TTC549 (cell line): Measurements from ENCODE around the gene P2RX3.

ENCODE experiments used
- FAIRE-seq: peaks from 2 replicates; lab custom pipeline; 2012; peaks lifted over from hg19 to GRCh38; lab: Jason Lieb, UNC

P2RX3 gene

DNA sequence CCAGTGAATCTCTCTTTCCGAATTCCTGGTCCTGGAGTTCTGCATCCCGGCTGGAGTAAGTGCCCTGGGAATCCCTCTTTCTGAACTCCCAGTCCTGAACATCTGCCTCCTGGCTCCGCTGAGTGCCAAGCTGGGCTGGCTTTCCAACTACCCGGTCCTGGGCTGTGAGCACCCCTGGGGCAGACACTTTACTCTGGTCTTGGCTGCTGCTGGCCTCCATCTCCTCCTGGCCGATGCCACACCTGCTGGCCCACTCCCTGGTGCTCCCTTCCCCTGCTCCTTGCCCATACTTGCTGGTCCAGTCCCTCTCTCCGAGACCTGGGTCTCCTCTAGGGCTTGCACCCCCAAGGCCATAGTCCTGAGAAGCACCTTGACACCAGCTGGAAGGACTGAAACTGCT is 28.1 kb upstream of the P2RX3 start:
- FAIRE-seq: no peak

DNA sequence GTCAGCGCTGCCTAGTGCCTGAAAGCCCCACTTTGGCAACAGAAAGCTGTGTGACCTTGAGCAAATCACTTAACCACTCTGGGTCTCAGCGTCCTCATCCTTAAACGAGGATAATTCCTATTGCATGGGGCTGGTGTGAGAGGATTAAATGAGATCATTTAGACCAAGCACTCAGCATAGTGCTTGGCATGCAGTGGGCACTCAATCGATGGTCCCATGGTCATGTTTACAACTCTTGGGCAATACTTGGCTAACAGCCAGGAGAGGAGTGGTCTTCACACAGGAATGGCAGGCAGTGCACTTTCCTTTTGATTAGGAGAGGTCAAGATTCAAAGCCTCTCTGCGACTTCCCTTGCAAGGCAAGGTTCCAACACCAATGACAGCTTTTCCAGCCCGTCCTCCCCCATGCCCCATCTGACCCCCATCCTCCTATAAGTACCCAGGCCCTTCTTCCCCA is 27.5 kb upstream of the P2RX3 start:
- no peak for FAIRE-seq

DNA sequence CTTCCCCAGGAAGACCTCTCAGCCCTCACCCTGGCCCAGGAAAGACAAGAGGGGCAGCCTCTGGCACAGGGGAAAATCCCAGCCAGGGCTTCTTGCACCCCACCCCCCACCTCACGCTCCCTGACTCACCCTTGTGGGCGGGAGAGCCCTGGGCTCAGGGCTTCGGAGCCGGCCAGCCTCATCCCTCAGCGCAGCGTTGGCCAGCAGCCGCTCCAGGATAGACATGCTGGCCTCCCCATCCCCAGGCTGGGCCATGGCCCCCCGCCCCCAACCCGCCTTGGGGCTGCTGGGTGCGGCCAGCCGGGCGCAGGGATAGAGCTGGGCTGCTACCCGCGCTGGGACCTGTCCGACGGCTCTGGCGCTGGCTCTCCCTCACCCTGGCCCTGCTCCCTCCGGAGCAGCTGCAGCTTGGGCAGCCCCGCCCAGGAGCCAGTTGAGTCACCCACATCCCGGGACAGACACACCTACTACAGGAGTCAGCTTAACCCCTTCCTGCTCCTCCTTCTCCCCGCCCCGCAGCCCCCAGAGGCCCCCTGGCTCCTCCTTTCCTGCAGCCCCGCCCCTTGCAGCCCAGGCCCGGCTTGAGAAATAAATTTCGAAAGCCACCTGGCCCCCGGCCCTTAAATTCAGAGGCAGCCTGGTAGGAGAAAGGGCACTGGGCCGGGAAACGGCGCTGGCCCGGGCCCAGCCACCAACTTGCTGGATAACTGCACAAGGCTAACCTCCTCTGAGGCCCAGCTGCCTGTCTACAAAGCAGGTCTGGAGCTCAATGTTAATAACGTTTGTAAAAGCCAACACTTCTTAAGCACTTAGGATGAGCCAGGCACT is 26.8 kb upstream of the P2RX3 start:
- no peak for FAIRE-seq

DNA sequence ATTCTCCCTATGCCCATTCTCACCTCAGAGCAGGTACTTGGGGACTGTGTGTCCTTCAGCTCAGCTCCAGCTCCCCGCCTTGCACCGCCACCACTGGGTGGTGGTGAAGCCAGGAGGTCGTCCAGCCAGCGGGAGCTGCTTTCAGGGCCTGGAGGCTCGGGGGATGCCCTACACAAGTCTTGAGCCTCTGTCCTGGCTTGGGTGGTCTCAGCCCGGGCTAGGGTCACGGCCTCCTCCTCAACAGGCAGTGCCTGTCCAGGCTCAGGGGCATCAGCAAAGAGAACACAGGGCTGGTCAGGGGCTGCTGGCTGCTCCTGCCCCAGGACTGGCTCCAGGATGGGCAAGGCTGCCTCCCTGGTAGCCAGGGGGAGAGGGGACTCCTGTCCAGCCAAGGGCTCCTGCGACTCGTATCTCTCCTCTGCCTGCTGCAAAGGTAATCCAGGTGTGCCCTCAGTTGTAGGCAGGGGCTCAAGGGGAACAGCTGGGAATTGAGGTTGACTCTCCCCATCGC is 25.6 kb upstream of the P2RX3 start:
- no peak for FAIRE-seq

DNA sequence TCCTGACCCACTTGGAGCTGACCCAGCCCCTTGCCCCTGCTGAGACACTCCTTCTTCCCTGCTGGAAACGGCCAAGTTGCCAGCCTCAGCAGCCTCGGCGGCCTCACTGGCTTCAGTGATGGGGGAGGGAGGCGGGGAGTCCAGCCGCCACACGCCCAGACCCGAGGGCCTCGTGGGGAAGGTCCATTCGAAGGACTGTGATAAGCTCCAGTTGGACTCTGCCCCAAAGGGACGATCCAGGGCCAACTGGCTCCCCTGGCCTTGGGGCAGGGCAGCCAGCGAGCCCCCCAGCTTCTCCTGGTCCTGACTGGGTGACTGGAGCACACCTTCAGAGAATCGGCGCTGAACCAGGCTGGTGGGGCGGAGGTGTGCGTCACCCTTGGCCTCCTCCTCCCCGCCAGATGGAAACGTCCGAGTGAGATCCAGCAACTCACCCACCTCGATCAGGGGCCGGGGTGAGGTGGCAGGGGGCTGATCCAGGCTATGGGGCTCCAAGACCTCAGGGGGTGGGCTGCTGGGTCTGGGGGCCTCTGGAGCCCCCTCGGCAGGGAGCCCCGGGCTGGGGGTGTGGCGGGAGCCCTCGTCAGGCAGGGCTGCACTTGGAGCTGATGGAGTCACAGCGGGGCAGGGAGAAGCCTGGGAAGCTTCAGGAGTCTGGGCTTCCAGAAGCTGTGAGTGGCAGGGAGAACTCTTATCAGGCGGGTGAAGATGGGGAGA is 24.9 kb upstream of the P2RX3 start:
- FAIRE-seq: no peak

DNA sequence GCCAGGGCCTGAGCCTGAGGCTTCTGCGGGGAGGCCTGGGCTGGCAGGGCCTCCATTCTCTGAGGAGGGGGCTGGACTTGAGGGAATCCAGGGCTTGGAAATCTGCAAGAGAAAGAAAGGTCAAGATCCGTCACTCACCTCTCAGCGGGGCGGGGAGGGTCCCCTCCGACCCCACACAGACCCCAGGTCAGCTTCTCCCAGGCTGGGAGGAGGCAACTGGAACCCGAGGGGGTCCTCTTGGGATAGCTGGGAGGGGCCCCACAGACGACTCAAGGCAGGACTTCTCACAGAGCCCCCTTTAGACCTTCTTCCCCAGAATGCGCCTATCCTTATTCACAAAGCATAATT is 24.4 kb upstream of the P2RX3 start:
- no peak for FAIRE-seq

DNA sequence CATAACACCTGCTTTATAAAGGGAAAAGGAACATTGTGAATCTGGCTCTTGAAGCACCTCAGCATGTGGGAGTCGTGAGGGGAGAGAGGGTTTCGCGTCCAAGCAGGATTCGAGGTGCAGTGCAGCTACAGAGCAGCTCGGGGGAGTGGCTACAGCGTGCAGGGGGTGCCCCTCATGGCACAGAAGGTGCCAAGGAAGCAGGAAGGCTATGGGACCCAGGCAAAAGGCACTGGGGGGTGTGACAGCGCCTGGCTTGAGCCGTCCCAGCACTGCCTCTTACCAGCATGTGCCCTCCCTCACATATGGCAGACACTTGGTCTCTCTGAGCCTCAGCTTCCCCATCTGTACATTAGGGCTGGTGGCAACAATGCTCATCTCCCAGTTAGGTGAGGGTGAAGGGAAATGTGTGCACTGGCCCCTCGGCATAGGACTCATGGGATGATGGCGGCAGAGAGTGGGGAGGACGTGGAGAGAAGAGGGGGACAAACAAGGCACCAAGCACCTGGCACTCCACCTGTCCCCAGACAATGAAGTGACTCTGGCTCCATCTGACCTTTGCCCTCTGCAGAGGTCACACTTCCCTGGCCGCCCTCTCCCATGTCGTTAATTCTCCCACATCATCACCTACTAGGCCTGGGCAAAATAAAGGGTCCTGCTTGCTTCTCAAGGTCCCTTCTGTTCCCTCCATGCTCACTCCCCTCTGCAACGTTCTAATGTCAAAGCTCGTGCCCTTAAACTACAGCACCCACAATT is 23.8 kb upstream of the P2RX3 start:
- FAIRE-seq: no peak

DNA sequence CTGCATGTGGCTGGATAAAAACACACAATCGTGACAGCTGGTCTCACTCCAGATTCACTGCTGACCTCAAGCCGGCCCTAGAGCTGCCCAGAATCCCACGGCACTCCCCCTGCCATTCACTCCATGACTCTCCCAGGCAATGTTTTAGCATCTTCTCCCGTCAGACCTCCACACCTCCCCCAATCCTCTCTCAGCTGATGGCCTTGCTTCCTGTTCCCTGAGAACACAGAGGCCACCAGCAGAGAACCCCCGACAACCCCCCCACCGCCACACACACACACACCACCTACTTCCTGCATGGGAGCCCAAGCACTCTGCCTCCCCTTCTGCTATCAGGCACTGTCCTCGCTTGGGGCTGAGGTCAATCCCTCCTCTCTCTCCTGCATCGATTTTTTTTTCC is 22.7 kb upstream of the P2RX3 start:
- FAIRE-seq: no peak

DNA sequence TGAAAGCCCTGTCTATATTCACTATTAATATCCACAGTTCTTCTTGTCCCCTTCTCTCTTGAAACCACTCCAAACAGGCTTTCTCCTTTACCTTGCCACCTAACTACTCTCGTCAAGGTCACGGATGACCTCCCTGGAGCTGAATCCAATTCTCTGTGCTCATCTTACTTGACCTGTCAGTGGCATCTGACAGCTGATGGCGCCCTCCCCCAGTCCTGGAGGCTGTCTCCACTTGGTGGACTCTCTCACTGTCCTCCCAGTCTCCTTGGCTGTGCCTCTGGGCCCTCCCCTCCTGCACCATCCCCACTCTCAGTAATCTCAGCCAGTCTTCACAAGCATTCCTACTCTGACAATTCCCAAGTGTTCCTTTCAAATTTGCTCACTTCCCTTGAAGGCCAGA is 22.1 kb upstream of the P2RX3 start:
- FAIRE-seq: no peak

DNA sequence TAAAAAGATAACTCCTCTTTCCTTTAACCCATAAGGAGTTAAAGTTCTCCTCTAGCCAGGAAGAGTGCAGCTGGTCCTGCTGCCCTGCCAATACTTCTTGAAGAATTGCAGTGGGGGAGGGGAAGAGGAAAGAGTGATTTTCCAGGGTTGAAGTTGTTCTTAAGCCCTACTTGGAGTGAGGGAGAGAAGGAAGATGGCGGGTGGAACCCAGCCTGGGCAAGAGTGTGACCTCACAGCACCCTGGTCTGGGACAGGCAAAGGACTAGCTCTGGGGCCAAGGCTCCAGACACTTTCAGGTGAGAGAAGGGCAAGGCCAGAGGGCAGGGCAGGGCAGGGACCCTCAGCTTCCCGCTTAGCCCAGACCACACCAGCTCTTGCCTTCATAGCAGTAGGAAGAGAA is 20.0 kb upstream of the P2RX3 start:
- FAIRE-seq: no peak

DNA sequence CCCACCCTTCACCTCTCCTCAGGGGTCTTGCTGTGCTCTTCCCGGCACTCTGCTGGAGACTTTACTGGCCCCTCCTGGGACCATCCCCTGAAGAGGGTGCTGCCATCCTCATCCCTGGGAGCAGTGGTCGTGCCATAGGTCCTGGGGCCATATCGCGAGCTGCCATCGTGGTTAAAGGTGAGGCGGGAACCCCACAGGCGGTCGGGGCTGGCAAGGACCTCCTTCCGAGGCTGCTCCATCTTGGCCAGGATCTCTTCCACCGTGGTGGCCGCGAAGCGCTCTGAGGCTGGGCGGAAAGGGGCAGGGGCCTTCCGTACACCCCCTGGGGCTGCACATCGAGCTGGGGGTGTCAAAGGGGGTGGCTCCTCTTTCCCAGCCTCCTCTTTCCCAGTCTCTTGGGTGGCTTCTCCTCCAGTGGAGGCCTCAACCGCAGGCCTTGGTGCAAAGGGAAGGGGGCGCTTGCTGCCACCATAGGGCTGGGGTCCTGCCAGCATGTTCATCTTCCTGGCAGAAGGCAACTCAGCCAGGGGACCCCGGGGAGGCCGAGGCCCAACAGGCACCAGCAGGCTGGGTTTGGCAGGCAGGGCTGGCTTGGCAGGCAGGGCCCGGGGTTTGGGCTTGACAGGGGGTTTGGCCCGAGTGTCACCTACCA is 18.0 kb upstream of the P2RX3 start:
- FAIRE-seq: no peak

DNA sequence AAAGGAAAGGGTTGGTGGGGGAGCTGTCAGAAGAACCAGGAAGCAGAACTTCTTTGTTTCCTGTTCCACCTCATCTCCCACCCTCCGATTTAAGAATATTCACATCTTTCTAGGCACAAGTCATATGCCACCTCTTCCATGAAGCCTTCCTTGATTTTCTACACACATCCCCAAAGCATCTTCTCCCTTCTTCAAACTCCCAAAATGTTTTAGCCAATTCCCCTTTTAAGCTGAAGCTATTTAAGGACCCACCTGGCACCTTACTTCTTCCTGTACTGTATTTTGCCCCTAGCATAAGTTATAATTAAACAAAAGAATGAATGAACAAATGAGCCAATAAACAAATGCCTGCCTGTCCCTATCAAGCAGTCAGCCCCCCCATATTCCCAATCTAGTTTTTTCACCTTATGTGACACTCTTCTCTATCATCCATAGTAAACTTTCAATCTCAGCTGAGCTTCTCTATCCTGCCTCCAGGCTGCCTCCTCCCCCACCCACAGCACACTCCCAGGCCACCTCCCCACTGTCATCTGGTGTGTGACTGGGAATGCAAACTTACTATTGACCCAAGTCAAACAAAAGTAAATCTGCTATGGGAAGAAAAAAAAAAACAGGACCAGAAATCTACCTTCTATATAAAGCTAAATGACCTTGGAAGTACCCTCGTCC is 17.3 kb upstream of the P2RX3 start:
- no peak for FAIRE-seq

DNA sequence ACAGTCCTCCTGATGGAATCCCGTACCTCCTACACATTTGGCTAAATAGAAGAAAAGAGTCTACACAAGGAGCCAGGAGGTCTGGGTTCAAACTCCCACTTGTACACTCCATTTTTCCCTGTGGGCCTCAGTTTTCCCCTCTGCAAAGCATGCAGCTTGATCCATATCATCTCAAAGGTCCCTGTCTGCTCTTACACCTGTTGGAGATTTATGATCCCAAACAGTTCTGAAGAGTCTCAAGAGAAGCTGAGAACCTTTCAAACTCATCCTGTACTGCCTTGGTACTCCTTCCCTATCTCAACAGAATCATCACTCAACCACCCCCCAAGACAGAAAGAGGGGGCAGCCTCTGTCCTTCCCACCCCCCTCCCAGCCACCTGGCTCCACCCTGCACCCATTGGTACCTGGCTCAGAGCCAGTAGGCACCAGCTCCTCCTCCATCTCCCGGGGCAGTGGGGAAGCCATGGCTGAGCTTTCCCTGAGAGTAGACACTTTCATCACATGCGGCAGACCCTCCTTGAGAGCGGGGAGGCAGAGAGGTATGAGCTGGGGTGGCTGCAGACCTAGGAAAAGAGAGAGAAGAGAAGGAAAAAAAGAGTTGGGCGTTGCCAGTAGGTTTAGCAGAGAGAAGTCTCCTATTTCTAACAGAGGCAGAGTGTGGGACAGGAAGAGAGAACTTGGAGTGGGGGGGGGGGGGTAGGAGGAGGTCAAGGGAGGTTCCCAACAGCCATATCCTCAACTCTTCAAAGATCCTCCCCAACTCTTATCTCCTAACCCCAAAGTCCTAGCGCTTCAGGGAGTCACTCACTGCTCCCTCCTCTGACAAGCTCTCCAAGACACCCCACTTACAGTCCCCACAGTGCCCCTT is 16.5 kb upstream of the P2RX3 start:
- no peak for FAIRE-seq

DNA sequence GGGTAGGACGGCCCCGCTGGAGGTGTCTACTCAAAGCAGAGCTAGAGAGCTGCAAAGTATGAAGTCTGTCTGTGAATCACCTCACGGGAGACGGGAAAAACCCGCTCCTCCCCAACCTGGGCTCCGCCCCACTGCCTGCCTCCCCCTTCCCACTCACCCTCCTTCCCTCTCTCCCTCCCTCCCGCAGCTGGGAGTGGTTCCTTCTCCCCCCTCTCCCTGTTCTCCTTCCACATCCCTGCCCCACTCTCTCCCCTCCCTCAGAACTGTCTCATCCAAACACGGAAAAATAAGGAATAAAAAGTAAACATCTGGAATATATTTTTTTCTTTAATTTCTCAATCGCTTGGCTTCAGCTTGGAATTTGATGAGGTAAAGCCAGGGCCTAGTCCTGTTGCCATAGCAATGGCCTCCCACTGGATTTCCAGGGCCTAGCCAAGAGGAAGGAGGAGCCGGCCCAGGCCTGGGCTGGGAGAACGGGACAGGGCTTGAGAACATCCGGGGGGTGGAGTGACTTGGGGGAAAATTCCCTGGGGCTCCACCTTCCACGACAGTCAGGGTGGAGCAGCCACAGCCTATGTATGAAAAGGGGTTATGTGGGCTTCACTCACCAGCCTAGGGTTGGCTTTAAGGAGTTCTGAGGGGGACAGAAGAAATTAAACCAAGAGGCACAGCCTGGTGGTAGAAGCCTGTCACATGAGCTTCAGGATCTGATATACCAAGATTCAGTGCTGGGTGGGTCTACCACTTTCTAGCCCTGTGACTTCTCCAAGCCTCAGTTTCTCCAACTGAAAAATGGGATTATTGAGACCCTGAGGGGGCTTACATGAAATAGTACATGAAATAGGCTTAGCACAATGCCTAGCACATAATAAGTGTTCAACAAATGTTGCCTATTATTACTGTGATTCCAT is 15.6 kb upstream of the P2RX3 start:
- FAIRE-seq: no peak

DNA sequence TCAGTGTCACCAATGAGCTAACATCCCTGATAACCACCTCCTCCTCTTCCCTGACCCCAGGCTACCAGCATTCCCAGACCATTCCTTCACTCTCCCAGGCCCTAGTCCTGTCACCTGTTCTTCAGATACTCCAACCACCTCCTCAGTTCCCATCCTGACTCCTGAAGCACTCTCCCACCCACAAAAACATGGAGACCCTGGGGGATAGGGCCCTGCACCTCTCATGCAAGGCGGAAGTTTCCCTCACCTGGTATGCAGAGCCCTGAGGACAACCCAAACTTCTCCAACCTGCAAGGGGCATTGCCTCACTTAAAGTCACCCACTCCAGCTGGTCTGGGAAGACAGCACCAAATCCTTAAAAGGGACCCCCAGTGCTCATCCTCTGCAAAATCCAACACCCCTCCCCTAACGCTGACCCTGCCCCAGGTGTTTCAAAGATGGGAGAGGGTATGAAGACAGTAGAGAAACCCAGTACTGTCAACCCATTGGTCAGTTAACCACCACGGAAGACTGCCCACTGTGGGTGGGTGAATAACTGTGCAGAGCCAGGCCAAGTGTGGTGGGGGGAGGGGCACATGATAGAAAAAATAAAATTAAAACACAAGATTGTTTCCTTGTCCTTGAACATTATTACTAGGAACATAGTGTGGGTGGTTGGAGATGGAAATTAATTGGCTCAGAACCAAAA is 14.8 kb upstream of the P2RX3 start:
- FAIRE-seq: no peak

DNA sequence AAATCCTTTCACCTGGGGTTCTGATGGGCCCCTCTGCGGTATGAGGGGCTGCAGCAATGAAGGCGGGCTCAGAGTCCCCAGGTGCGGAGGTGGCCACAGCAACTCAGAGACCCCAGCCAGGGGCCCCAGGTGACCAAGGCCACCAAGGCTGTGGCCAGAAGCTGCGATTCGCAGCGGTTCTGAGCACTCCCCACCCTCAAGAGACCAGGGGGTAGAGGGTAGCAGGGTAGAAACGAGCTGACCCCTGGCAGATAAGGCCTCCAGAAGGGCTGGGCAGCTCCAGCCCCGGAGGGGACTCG is 14.3 kb upstream of the P2RX3 start:
- FAIRE-seq: no peak

DNA sequence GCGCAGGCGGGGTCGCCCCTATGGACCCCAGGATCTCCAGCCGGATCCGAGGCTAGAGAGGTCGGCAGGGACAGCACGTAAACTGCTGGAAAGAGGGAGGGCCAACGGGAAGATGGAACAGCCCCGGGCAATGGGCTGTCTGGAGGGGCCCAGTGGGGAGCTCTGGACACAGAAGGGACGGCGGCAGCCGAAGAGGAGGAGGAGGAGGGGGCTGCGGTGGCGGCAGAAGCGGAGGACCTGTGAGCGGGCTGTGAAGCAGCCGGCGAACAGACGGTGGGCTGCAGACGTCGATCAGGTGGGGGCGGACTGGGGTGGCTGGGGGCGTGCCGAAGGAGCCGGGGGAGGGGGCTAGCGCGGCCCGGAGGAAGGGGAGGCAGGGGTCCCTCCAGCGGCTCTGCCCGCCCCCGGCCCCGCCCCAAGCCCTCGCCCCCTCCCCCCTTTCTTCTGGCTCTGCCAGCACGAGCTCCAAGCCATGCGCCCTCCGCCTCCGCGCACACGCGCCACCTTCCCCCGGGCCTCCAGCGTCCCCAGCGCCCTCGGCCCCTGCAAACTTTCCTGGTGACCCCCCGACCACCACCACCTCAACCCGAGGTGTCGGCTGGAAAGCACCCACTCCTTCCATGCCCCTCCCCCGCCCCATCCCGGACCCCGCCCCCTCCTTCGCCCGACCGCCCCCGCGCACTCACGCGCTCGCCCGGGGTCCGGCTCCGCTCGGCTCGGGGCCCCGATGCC is 13.8 kb upstream of the P2RX3 start:
- FAIRE-seq: no peak

DNA sequence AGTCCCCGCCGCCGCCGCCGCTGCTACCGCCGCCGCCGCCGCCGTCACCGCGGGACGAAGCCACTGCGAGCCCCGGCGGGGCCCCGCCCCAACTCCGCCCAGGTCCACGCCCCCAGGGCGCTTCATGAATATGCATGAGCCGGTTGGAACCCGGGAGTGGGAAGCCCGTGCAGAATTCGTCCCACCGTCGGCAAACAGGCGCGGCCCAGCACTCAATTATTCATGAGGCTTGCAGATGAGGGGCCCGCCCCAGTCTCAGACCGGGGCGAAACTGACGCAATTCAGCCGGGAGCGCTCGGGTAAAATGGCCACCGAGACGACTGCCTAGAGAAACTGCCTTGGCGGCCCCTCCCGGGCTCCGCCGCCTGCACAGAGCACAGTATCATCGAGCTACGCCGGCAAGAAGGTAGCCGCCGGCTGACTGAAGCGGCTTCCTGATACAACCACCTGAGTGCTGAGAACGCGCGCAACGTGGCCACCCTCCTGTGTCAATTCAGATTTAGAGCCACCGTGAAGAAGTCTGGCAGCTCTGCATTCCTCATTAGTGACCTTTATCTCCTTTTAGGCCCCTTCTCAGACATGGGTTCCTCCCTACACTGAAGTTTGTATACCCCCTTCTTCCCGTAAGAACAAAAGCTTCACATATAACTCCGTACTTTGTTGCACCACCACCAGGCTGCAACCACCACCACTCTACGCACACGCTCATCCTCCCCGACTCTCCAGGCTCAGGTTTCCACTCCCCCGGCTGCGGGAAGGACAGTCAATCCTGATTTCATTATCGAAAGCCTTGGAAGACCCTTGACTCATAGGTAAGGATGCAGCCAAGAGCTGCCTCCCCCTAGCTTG is 13.0 kb upstream of the P2RX3 start, which contains the start of gene TNKS1BP1:
Gene TNKS1BP1 (minus strand): TSS at position 67 of the 849 bp plus-strand sequence. CDS start 3,067 bp downstream, outside the sequence.
- peak; percentile 93 for FAIRE-seq
